ENCODE measurements around the gene IDH3G.
A peak's percentile ranks its signal among the peaks of the same experiment; 100 is the strongest.

The IDH3G gene

GRCh38 chrX:153766871-153767673 is 27.1 kb downstream of the IDH3G start:
- TF ChIP-seq CTCF (IDR thresholded peaks at IDR 0.05; ENCODE audit: borderline replicate concordance, insufficient read depth, low read depth, low read length): no peak
- no peak overlapping the region for H3K4me3 ChIP-seq (ENCODE audit: low read depth, low read length)

- no peak for TF ChIP-seq CTCF (IDR thresholded peaks at IDR 0.05; ENCODE audit: borderline replicate concordance, insufficient read depth, low read depth, low read length)
- no peak overlapping the region for H3K4me3 ChIP-seq (ENCODE audit: low read depth, low read length)
Measured at GRCh38 chrX:153766098-153766817, 27.9 kb downstream of the IDH3G start.

GRCh38 chrX:153765138-153766079 is 28.8 kb downstream of the IDH3G start:
- no peak for TF ChIP-seq CTCF (IDR thresholded peaks at IDR 0.05; ENCODE audit: borderline replicate concordance, insufficient read depth, low read depth, low read length)
- no peak overlapping the region for H3K4me3 ChIP-seq (ENCODE audit: low read depth, low read length)

GRCh38 chrX:153764786-153765137 is 29.4 kb downstream of the IDH3G start:
- TF ChIP-seq CTCF (IDR thresholded peaks at IDR 0.05; ENCODE audit: borderline replicate concordance, insufficient read depth, low read depth, low read length): no peak
- H3K4me3 ChIP-seq (ENCODE audit: low read depth, low read length): no peak overlapping the region

- peak; percentile 84 for TF ChIP-seq CTCF (IDR thresholded peaks at IDR 0.05; ENCODE audit: borderline replicate concordance, insufficient read depth, low read depth, low read length)
- H3K4me3 ChIP-seq (ENCODE audit: low read depth, low read length): no peak within 1 kb of the TSS
Measured at GRCh38 chrX:153763989-153764755, 30.0 kb downstream of the IDH3G start, which contains the start of gene PLXNB3. Gene PLXNB3 (plus strand): TSS chrX:153764249. CDS start chrX:153765536, 1,287 bp downstream.

- no peak for TF ChIP-seq CTCF (IDR thresholded peaks at IDR 0.05; ENCODE audit: borderline replicate concordance, insufficient read depth, low read depth, low read length)
- H3K4me3 ChIP-seq (ENCODE audit: low read depth, low read length): no peak overlapping the region
Measured at GRCh38 chrX:153763298-153763932, 30.8 kb downstream of the IDH3G start.

Measured in GM12875 (cell line).